OCI-LY7 (cell line): ENCODE measurements around the gene IL25. TPM values are rescaled to one million over a fixed set of nuclear protein-coding genes. Genes with fewer than 3 reads are reported as not detected.

ENCODE experiments used
- BruUV-seq: library from RNA; stranded (reverse); fragments of 400-500 nt; replicated peaks from 2 replicates; lab custom pipeline; 2021; lab: Mats Ljungman, UMichigan
- CTCF ChIA-PET: fragments of 300-600 bp; sonication (Branson Sonifier 250); formaldehyde crosslinking; loops from one replicate; lab custom pipeline; 2022; ENCODE audit warnings: antibody characterized with exemption; ENCODE audit not compliant: unreplicated experiment; lab: Charles Lee
- POLR2A ChIA-PET: fragments of 300-600 bp; sonication (Branson Sonifier 250); formaldehyde crosslinking; loops from one replicate; lab custom pipeline; 2022; ENCODE audit warnings: antibody characterized with exemption; lab: Charles Lee
- DNase-seq: peaks from one replicate; pipeline ENCODE4 v3.0.0-alpha.2; 2015; ENCODE audit warnings: low spot score
- H2AFZ ChIP-seq: fragments of 200-600 bp; sonication (generic), shearing (Covaris generic); 2 replicates; pipeline ENCODE4 v1.6.1; 2014; ENCODE audit warnings: mild to moderate bottlenecking, antibody characterized with exemption, low read length, moderate library complexity
- H3K27ac ChIP-seq: fragments of 200-600 bp; sonication (generic); 2 replicates; pipeline ENCODE4 v1.5.1; 2014; ENCODE audit warnings: mixed run types, low read depth, mild to moderate bottlenecking, moderate library complexity, low read length, inconsistent platforms; ENCODE audit not compliant: poor library complexity, severe bottlenecking
- H3K36me3 ChIP-seq: fragments of 200-600 bp; sonication (generic); 2 replicates; pipeline ENCODE4 v1.6.1; 2014; ENCODE audit warnings: mild to moderate bottlenecking, antibody characterized with exemption, low read length, moderate library complexity, mixed read lengths; ENCODE audit not compliant: insufficient read depth
- H3K4me1 ChIP-seq: fragments of 200-600 bp; sonication (generic); 2 replicates; pipeline ENCODE4 v1.5.1; 2014; ENCODE audit warnings: mild to moderate bottlenecking, low read length; ENCODE audit not compliant: insufficient read depth, poor library complexity, severe bottlenecking
- H3K4me2 ChIP-seq: fragments of 200-600 bp; sonication (generic); 2 replicates; pipeline ENCODE4 v1.6.1; 2014; ENCODE audit warnings: mild to moderate bottlenecking, low read length
- H3K4me3 ChIP-seq: fragments of 200-600 bp; sonication (generic); 2 replicates; pipeline ENCODE4 v1.5.1; 2014; ENCODE audit warnings: mild to moderate bottlenecking, low read depth, low read length; ENCODE audit not compliant: poor library complexity, severe bottlenecking
- H3K79me2 ChIP-seq: fragments of 200-600 bp; sonication (generic); 2 replicates; pipeline ENCODE4 v1.6.1; 2016; ENCODE audit warnings: low read depth, mild to moderate bottlenecking, low read length, moderate library complexity, mixed read lengths; ENCODE audit not compliant: insufficient read depth
- H3K9me2 ChIP-seq: fragments of 200-600 bp; sonication (generic); 2 replicates; pipeline ENCODE4 v1.6.1; 2016; ENCODE audit warnings: mild to moderate bottlenecking, low read length, mixed read lengths; ENCODE audit not compliant: insufficient read depth
- H3K9me3 ChIP-seq: fragments of 200-600 bp; sonication (generic); 2 replicates; pipeline ENCODE4 v1.6.1; 2014; ENCODE audit warnings: mild to moderate bottlenecking, mixed run types, low read length, mixed read lengths
- H4K20me1 ChIP-seq: fragments of 200-600 bp; sonication (generic); 2 replicates; pipeline ENCODE4 v1.6.1; 2014; ENCODE audit warnings: mild to moderate bottlenecking, antibody characterized with exemption, low read length, moderate library complexity, mixed read lengths; ENCODE audit not compliant: insufficient read depth
- EZH2phosphoT487 ChIP-seq: fragments of 200-600 bp; sonication (generic); IDR thresholded peaks from 2 replicates; pipeline ENCODE4 v1.6.1; 2018; ENCODE audit warnings: low read depth, borderline replicate concordance, mild to moderate bottlenecking, mixed run types, antibody characterized with exemption, low read length, moderate library complexity, mixed read lengths
- intact Hi-C: fragments of 100-400 bp; cut with micrococcal nuclease; formaldehyde crosslinking; loops from one replicate; pipeline ENCODE4 v1.10.0; 2022; ENCODE audit not compliant: unreplicated experiment
- total RNA-seq, 2 experiments: library from RNA; depleted of rRNA in 1 of 2; stranded (reverse); fragments of >200 nt in 1 of 2; shearing (Covaris generic) in 1 of 2; gene quantifications; 2 replicates each; pipeline ENCODE4 v1.2.3, GENCODE V29; 2014 to 2022
- TF ChIP-seq, protein P1 (sequence below): fragments of 200-600 bp; sonication (generic); conservative IDR thresholded peaks from 2 replicates; pipeline ENCODE4 v1.5.1; 2014; ENCODE audit warnings: mild to moderate bottlenecking, antibody characterized with exemption, low read length, moderate library complexity, mixed read lengths

The IL25 gene
- total RNA-seq, 2 experiments from 2014 or later = not detected

DNA sequence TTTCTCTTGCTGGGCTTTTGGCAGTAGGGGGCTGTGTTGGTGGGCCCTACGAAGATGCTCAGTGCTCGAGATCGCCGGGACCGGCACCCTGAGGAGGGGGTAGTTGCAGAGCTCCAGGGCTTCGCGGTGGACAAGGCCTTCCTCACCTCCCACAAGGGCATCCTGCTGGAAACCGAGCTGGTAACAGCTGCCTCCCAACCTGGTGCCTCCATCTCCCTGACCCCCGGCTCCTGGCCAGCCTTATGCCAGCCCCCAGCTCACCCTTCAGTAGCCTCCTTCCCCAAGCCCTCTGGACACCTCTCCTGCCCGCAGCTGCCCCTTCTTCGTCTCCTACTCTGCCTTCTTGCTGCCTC is 4.6 kb downstream of the IL25 start:
- TF ChIP-seq, protein P1, sequence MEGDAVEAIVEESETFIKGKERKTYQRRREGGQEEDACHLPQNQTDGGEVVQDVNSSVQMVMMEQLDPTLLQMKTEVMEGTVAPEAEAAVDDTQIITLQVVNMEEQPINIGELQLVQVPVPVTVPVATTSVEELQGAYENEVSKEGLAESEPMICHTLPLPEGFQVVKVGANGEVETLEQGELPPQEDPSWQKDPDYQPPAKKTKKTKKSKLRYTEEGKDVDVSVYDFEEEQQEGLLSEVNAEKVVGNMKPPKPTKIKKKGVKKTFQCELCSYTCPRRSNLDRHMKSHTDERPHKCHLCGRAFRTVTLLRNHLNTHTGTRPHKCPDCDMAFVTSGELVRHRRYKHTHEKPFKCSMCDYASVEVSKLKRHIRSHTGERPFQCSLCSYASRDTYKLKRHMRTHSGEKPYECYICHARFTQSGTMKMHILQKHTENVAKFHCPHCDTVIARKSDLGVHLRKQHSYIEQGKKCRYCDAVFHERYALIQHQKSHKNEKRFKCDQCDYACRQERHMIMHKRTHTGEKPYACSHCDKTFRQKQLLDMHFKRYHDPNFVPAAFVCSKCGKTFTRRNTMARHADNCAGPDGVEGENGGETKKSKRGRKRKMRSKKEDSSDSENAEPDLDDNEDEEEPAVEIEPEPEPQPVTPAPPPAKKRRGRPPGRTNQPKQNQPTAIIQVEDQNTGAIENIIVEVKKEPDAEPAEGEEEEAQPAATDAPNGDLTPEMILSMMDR = no peak
- TF ChIP-seq EZH2phosphoT487 = no peak
- Histone ChIP-seq H3K79me2 (no peaks in the 10 kb centered on the region), H2AFZ (no peak overlapping the region), H3K27ac (no peak overlapping the region), H3K9me3 (no peaks in the 10 kb centered on the region), H3K9me2 (no peaks in the 10 kb centered on the region), H3K4me1 (no peaks in the 10 kb centered on the region), H4K20me1 (no peaks in the 10 kb centered on the region), H3K4me3 (no peak overlapping the region), H3K4me2 (no peak overlapping the region), H3K36me3 (no peaks in the 10 kb centered on the region)
- no peak for DNase-seq
- no TSS peak for BruUV-seq
- POLR2A ChIA-PET = interaction anchor here (0.6 kb wide), 2 partner anchors 11 to 1594 kb away, joined by 3 read pairs; no protein-coding TSS in a partner anchor
- CTCF ChIA-PET = no interaction called here
- intact Hi-C loops = no loop called here

DNA sequence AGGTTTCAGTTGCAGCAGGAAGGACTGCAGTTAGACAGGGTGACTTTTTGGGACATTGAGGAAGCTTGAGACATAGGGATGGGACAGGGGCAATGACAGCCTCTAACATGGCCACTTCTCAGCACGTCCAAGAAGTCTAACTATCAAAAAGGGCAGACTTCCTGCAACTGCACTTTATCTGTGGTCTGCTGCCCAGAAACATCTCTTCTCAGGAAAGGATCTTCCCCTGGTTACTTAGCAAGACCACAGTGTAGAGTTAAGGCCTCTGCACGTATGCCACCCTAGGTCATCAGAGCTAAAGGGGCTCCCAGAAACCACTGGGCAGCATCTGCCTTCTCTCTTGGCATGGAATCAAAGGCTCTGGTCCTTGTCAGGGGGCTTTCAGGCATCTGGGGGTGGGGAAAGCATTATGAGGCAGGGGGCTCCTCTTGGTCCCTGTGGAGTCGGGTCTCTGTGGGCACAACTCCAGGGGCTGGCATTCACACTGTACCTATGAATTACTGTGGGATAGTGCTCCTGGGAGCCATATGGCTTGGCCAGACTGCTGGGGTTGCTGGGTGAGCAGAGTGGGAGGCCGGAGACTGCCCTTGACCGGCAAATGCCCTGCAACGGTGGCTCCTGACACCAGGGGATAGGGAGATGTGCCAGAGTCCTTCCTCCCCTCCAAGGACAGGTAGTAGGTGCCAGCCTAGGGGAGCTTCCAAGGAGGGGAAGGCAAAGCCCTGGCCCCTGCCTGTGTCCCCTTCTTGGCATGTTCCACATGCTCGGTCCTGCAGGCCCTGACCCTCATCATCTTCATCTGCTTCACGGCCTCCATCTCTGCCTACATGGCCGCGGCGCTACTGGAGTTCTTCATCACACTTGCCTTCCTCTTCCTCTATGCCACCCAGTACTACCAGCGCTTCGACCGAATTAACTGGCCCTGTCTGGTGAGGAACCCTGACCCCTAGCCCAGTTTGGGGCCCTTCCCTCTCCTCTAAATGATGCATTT is 5.3 kb downstream of the IL25 start:
- Histone ChIP-seq H2AFZ (no peak overlapping the region), H3K9me2 (no peaks in the 10 kb centered on the region), H3K27ac (no peak overlapping the region), H3K4me1 (no peaks in the 10 kb centered on the region), H3K9me3 (no peaks in the 10 kb centered on the region), H3K36me3 (no peaks in the 10 kb centered on the region), H3K79me2 (no peaks in the 10 kb centered on the region), H4K20me1 (no peaks in the 10 kb centered on the region), H3K4me3 (no peak overlapping the region), H3K4me2 (no peak overlapping the region)
- TF ChIP-seq, protein P1 = no peak
- no peak for TF ChIP-seq EZH2phosphoT487
- no peak for DNase-seq
- ChIA-PET CTCF (no interaction called here), POLR2A (interaction anchor here (0.6 kb wide), 1 partner anchor 1593 kb away, joined by 3 read pairs; no protein-coding TSS in a partner anchor)
- intact Hi-C loops = no loop called here
- BruUV-seq = no TSS peak

DNA sequence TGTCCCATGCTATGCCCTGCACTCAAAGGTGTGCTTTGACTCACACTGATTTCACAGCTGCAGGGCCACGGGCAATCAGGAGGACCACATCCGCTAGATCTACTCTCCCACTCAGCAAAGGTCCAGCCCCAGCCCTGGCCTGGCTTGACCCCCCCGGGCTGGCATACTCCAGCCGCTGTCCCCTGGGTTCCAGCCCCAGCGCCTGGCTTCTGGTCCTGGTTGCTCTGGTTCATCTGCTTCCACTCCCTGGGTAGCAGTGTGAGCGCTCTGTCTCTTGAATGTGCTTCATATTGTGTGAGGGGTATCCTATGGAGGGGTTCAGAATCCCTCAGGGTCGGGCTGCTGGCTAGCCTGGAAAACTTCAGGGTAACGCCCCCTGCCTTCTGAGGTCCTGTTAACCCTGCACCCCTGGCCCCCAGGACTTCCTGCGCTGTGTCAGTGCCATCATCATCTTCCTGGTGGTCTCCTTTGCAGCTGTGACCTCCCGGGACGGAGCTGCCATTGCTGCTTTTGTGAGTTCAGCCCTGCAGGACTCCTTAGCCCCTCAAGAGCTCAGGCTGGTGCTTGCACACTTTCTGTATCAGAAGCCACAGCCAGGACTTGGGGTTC is 6.1 kb downstream of the IL25 start:
- Histone ChIP-seq H3K4me3 (no peak overlapping the region), H3K79me2 (no peaks in the 10 kb centered on the region), H4K20me1 (no peaks in the 10 kb centered on the region), H3K9me3 (no peaks in the 10 kb centered on the region), H2AFZ (no peak overlapping the region), H3K27ac (no peak overlapping the region), H3K36me3 (no peaks in the 10 kb centered on the region), H3K9me2 (no peaks in the 10 kb centered on the region), H3K4me2 (no peak overlapping the region), H3K4me1 (no peaks in the 10 kb centered on the region)
- ChIA-PET POLR2A (no interaction called here), CTCF (no interaction called here)
- intact Hi-C loops = no loop called here
- TF ChIP-seq, protein P1 = no peak
- no peak for TF ChIP-seq EZH2phosphoT487
- DNase-seq = no peak
- no TSS peak for BruUV-seq
